A549 (cell line): ENCODE results near the gene KLF6.

Experiments
- CTCF ChIP-seq: fragments of >200 bp; sonication (Bioruptor Twin); formaldehyde crosslinking; IDR thresholded peaks from 3 replicates; pipeline ENCODE4 v1.5.1; 2016
- EP300 ChIP-seq, 2 experiments: fragments of >200 bp; sonication (Bioruptor Twin); formaldehyde crosslinking; IDR thresholded peaks; 2 replicates in 1 of 2; 3 replicates in 1 of 2; pipeline ENCODE4 v1.6.1; 2016 to 2017
- ESRRA ChIP-seq: fragments of 150-350 bp; IDR thresholded peaks from 2 replicates; pipeline ENCODE4 v1.6.1; 2014; ENCODE audit warnings: mild to moderate bottlenecking, low read length, borderline replicate concordance
- HMGXB4 ChIP-seq: fragments of 250-450 bp; sonication (Bioruptor Pico); IDR thresholded peaks from 2 replicates; pipeline ENCODE4 v1.5.0; 2021; ENCODE audit warnings: mild to moderate bottlenecking, moderate library complexity, borderline replicate concordance
- MAZ ChIP-seq: fragments of 150-350 bp; IDR thresholded peaks from 2 replicates; pipeline ENCODE4 v1.6.1; 2014; ENCODE audit warnings: antibody characterized with exemption, low read depth, low read length, borderline replicate concordance
- RFX5 ChIP-seq: fragments of 450-650 bp; IDR thresholded peaks from 2 replicates; pipeline ENCODE4 v1.7.1; 2014; ENCODE audit warnings: antibody characterized with exemption, mild to moderate bottlenecking, moderate library complexity
- ZSCAN20 ChIP-seq: fragments of 250-450 bp; sonication (Bioruptor Pico); IDR thresholded peaks from 2 replicates; pipeline ENCODE4 v1.8.0; 2022; ENCODE audit warnings: mild to moderate bottlenecking, moderate library complexity
- TF ChIP-seq, protein P1 (sequence below): IDR thresholded peaks from 2 replicates; pipeline ENCODE4 v1.6.1; 2012

DNA sequence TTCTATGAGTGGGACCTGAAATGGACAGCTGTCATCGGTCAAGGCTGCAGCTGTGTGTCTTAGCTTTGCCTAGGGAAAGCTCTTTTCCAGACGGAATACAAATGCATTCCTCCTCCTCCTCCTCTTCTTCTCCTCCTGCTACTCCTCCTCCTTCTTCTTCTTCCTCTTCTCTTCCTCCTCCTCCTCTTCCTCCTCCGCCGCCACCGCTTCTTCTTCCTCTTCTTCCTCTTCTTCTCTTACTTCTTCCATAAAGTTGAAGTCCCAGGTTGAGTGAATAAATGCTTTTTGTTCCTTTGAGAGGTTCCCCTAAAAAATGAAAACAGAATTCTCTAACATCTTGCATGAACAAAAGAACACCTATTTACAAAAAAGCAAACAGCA lies 28.7 kb downstream of the KLF6 start:
- TF ChIP-seq RFX5 (no peak), CTCF (no peak), ZSCAN20 (CRISPR knock-in tag) (no peak), MAZ (no peak), HMGXB4 (CRISPR knock-in tag) (no peak), EP300 (IDR thresholded peaks at IDR 0.05) (no peak), ESRRA (no peak)
- TF ChIP-seq, protein P1, sequence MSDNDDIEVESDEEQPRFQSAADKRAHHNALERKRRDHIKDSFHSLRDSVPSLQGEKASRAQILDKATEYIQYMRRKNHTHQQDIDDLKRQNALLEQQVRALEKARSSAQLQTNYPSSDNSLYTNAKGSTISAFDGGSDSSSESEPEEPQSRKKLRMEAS: no peak
